H1 (cell line): ENCODE measurements around the gene MCHR1. TPM values are rescaled to one million over a fixed set of nuclear protein-coding genes. Genes with fewer than 3 reads are reported as not detected.

Experiments
- CTCF ChIA-PET: fragments of 300-600 bp; sonication (Branson Sonifier 250); formaldehyde crosslinking; loops from one replicate; lab custom pipeline; 2021; ENCODE audit not compliant: partially characterized antibody; lab: Charles Lee
- POLR2A ChIA-PET: fragments of 300-600 bp; sonication (Branson Sonifier 250); formaldehyde crosslinking; loops from one replicate; lab custom pipeline; 2021; ENCODE audit warnings: inconsistent platforms; ENCODE audit not compliant: partially characterized antibody; lab: Charles Lee
- DNase-seq, 2 experiments: peaks; one replicate each; pipeline versions ENCODE4 v3.0.0 to v3.0.0-alpha.2; 2010 to 2022; ENCODE audit warnings: low spot score in 2 of 2, low read depth in 1 of 2, mixed read lengths in 1 of 2
- FAIRE-seq: peaks from 2 replicates; lab custom pipeline; 2011; peaks lifted over from hg19 to GRCh38; lab: Jason Lieb, UNC
- H2AFZ ChIP-seq: 2 replicates; pipeline ENCODE4 v1.8.1; 2012; ENCODE audit warnings: low read length, inconsistent platforms
- H2AK5ac ChIP-seq: 2 replicates; pipeline ENCODE4 v1.6.1; 2013; ENCODE audit warnings: low read depth, low read length
- H2BK120ac ChIP-seq: replicated peaks from 2 replicates; pipeline ENCODE3; 2013; ENCODE audit warnings: low read depth, low read length, inconsistent platforms
- H2BK12ac ChIP-seq: 2 replicates; pipeline ENCODE4 v1.6.1; 2013; ENCODE audit warnings: low read depth, low read length
- H2BK15ac ChIP-seq: 2 replicates; pipeline ENCODE4 v1.6.1; 2013; ENCODE audit warnings: low read length
- H2BK20ac ChIP-seq: 2 replicates; pipeline ENCODE4 v1.6.1; 2013; ENCODE audit warnings: low read length
- H2BK5ac ChIP-seq: 2 replicates; pipeline ENCODE4 v1.6.1; 2013; ENCODE audit warnings: low read depth, low read length
- H3K14ac ChIP-seq: 2 replicates; pipeline ENCODE4 v1.6.1; 2013; ENCODE audit warnings: inconsistent platforms; ENCODE audit not compliant: insufficient read length
- H3K18ac ChIP-seq: 2 replicates; pipeline ENCODE4 v1.6.1; 2013; ENCODE audit warnings: low read length; ENCODE audit errors: extremely low read depth
- H3K23ac ChIP-seq: 2 replicates; pipeline ENCODE4 v1.6.1; 2013; ENCODE audit warnings: inconsistent platforms; ENCODE audit not compliant: insufficient read length
- H3K23me2 ChIP-seq: 2 replicates; pipeline ENCODE4 v1.6.1; 2013; ENCODE audit warnings: low read depth, low read length
- H3K27ac ChIP-seq: 2 replicates; pipeline ENCODE4 v1.6.1; 2011; ENCODE audit warnings: low read depth, low read length, inconsistent platforms
- H3K27me3 ChIP-seq, 4 experiments: replicated peaks in 1 of 4; 1 replicate in 1 of 4; 2 replicates in 3 of 4; pipeline versions ENCODE4 v1.6.1 to v1.8.1; 2011 to 2013; ENCODE audit warnings: low read length in 3 of 4, mild to moderate bottlenecking in 3 of 4, inconsistent platforms in 2 of 4, mixed read lengths in 2 of 4, moderate library complexity in 1 of 4; ENCODE audit not compliant: control insufficient read depth in 3 of 4, insufficient read depth in 3 of 4; ENCODE audit errors: extremely low read depth in 1 of 4
- H3K36me3 ChIP-seq, 4 experiments: 2 replicates each; pipeline versions ENCODE4 v1.6.1 to v1.8.1; 2011 to 2013; ENCODE audit warnings: mild to moderate bottlenecking in 4 of 4, low read length in 3 of 4, moderate library complexity in 2 of 4, control low read depth in 1 of 4, inconsistent platforms in 1 of 4; ENCODE audit not compliant: insufficient read depth in 4 of 4, control insufficient read depth in 2 of 4
- H3K4ac ChIP-seq: replicated peaks from 2 replicates; pipeline ENCODE3; 2013; ENCODE audit warnings: low read length, low read depth, mixed read lengths, inconsistent platforms; ENCODE audit not compliant: insufficient read length
- H3K4me1 ChIP-seq, 4 experiments: replicated peaks in 1 of 4; 1 replicate in 1 of 4; 2 replicates in 3 of 4; pipeline versions ENCODE4 v1.6.1 to v1.8.1; 2011 to 2013; ENCODE audit warnings: low read length in 3 of 4, inconsistent platforms in 2 of 4, mixed read lengths in 1 of 4; ENCODE audit not compliant: insufficient read depth in 4 of 4, control insufficient read depth in 3 of 4
- H3K4me2 ChIP-seq, 2 experiments: 2 replicates each; pipeline versions ENCODE4 v1.6.1 to v1.8.1; 2011 to 2013; ENCODE audit warnings: low read depth in 2 of 2, low read length in 2 of 2, control low read depth in 1 of 2, inconsistent platforms in 1 of 2, mild to moderate bottlenecking in 1 of 2; ENCODE audit not compliant: insufficient read depth in 1 of 2
- H3K4me3 ChIP-seq, 4 experiments: fragments of 200-600, 300-600 bp in 1 of 4; sonication (generic), shearing (Covaris generic), sonication (Bioruptor Twin) in 1 of 4; 2 replicates each; pipeline versions ENCODE4 v1.5.1 to v1.8.1; 2011 to 2016; ENCODE audit warnings: low read length in 4 of 4, low read depth in 3 of 4, control low read depth in 2 of 4, inconsistent platforms in 2 of 4, mild to moderate bottlenecking in 2 of 4, mixed read lengths in 1 of 4, moderate library complexity in 1 of 4; ENCODE audit not compliant: insufficient read depth in 2 of 4; ENCODE audit errors: extremely low read depth in 1 of 4
- H3K56ac ChIP-seq: replicated peaks from 2 replicates; pipeline ENCODE3; 2013; ENCODE audit warnings: low read depth, mild to moderate bottlenecking, mixed read lengths, low read length, inconsistent platforms; ENCODE audit not compliant: insufficient read length
- H3K79me1 ChIP-seq: 2 replicates; pipeline ENCODE4 v1.6.1; 2013; ENCODE audit warnings: low read depth, low read length, control low read depth
- H3K79me2 ChIP-seq, 2 experiments: 2 replicates each; pipeline versions ENCODE4 v1.6.1 to v1.8.1; 2012 to 2013; ENCODE audit warnings: low read length in 2 of 2, mild to moderate bottlenecking in 2 of 2, inconsistent platforms in 1 of 2; ENCODE audit not compliant: insufficient read depth in 2 of 2, control insufficient read depth in 1 of 2
- H3K9ac ChIP-seq, 4 experiments: replicated peaks in 1 of 4; 1 replicate in 1 of 4; 2 replicates in 3 of 4; pipeline versions ENCODE4 v1.6.1 to v1.8.1; 2011 to 2013; ENCODE audit warnings: low read depth in 3 of 4, low read length in 3 of 4, control low read depth in 2 of 4, mild to moderate bottlenecking in 2 of 4, moderate library complexity in 2 of 4, inconsistent platforms in 1 of 4; ENCODE audit errors: extremely low read depth in 1 of 4
- H3K9me3 ChIP-seq, 2 experiments: 2 replicates each; pipeline versions ENCODE4 v1.6.1 to v1.8.1; 2012 to 2013; ENCODE audit warnings: mild to moderate bottlenecking in 2 of 2, moderate library complexity in 2 of 2, control low read depth in 1 of 2, inconsistent platforms in 1 of 2, low read depth in 1 of 2, low read length in 1 of 2, mixed read lengths in 1 of 2; ENCODE audit not compliant: insufficient read depth in 2 of 2
- H4K20me1 ChIP-seq, 2 experiments: replicated peaks in 1 of 2; 2 replicates each; pipeline versions ENCODE3 to v1.8.1; 2011 to 2013; ENCODE audit warnings: inconsistent platforms in 2 of 2, low read length in 2 of 2, mild to moderate bottlenecking in 1 of 2; ENCODE audit not compliant: insufficient read depth in 2 of 2, control insufficient read depth in 1 of 2
- H4K5ac ChIP-seq: 2 replicates; pipeline ENCODE4 v1.6.1; 2013; ENCODE audit warnings: low read length, low read depth, mixed read lengths, inconsistent platforms; ENCODE audit not compliant: insufficient read length
- H4K8ac ChIP-seq: 2 replicates; pipeline ENCODE4 v1.8.0; 2013; ENCODE audit warnings: mild to moderate bottlenecking, moderate library complexity, low read length, inconsistent platforms; ENCODE audit not compliant: insufficient read depth; ENCODE audit errors: extremely low read depth
- H4K91ac ChIP-seq: replicated peaks from 2 replicates; pipeline ENCODE3; 2013; ENCODE audit warnings: low read length, mixed read lengths, inconsistent platforms; ENCODE audit not compliant: insufficient read length
- EP300 ChIP-seq, 2 experiments: IDR thresholded peaks; 1 replicate in 1 of 2; 2 replicates in 1 of 2; pipeline ENCODE4 v1.6.1; 2011 to 2012; ENCODE audit warnings: low read depth in 2 of 2, low read length in 2 of 2, mild to moderate bottlenecking in 2 of 2, borderline replicate concordance in 1 of 2, inconsistent platforms in 1 of 2, moderate library complexity in 1 of 2
- KDM1A ChIP-seq: fragments of 200-600, 300-600 bp; sonication (generic); IDR thresholded peaks from 2 replicates; pipeline ENCODE4 v1.7.1; 2016; ENCODE audit warnings: mild to moderate bottlenecking, low read length, borderline replicate concordance
- SAP30 ChIP-seq: fragments of 300-600 bp; sonication (generic); IDR thresholded peaks from 2 replicates; pipeline ENCODE4 v1.7.1; 2012; ENCODE audit warnings: low read length, moderate library complexity, mild to moderate bottlenecking, inconsistent platforms; ENCODE audit not compliant: insufficient read depth, insufficient replicate concordance
- SIN3A ChIP-seq, 2 experiments: IDR thresholded peaks in 1 of 2; conservative IDR thresholded peaks in 1 of 2; 2 replicates each; pipeline ENCODE4 v1.6.1; 2011 to 2012; ENCODE audit warnings: low read length in 2 of 2, improper control_type of control experiment in 1 of 2, low read depth in 1 of 2, mild to moderate bottlenecking in 1 of 2
- TBP ChIP-seq: IDR thresholded peaks from 2 replicates; pipeline ENCODE4 v1.6.1; 2011; ENCODE audit warnings: low read depth, low read length, improper control_type of control experiment
- polyA plus RNA-seq, 7 experiments: library from polyadenylated mRNA; depleted of rRNA in 3 of 7; stranded (reverse) in 5 of 7; unstranded in 2 of 7; fragments of >200 nt in 5 of 7; fragments of 200-250 nt in 2 of 7; gene quantifications; 1 replicate in 5 of 7; 2 replicates in 1 of 7; 4 replicates in 1 of 7; pipeline versions ENCODE4 v1.2.1 to v1.2.3, GENCODE V29; 2011 to 2013; ENCODE audit warnings: missing spikeins in 2 of 7, mixed read lengths in 2 of 7
- total RNA-seq: library from RNA; stranded (reverse); fragmentation: NEBNext Ultra II Directional; extraction: Animal tissue kit (Norgen Biotek cat#: 25700); gene quantifications from 2 replicates; pipeline ENCODE4 v1.2.1, GENCODE V29; 2021
- TF ChIP-seq, protein P1 (sequence below): IDR thresholded peaks from 2 replicates; pipeline ENCODE4 v1.6.1; 2012; ENCODE audit warnings: inconsistent platforms

MCHR1 gene
- total and polyA plus RNA-seq, 2 of the 8 experiments (the other 6 are each of a cell fraction or from before 2014, with no cell fraction given), result 0.91 to 7.6 TPM

DNA sequence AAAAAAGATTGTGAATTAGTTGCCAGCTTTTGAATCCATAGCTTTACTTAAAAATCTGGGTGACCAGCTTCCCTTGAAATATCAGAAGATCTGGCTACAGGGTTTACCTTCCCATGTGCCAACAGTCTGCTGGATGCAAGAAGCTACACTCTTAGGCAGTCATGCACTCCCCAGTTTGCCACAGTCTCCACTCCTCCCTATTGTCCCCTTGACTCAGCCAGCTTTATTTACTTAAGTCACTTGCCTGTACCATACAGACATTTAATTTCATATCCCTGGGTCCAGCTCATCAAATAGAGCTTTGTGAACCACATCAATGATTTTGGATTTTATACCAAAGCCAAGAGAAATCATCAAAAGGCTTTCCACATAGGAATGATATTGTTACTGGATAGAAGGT is 12.2 kb downstream of the MCHR1 start:
- H3K79me2 ChIP-seq, result no peaks in the 10 kb centered on the region
- no peaks in the 10 kb centered on the region; the same call in 1 of the 2 replicates for H3K23me2 ChIP-seq
- FAIRE-seq, result no peak
- no peak for TF ChIP-seq EP300 (IDR thresholded peaks at IDR 0.05; ENCODE audit: borderline replicate concordance in 1 of 2, low read depth in 2 of 2, low read length in 2 of 2)
- no peak for TF ChIP-seq SAP30
- TF ChIP-seq KDM1A, result no peak
- no peak for TF ChIP-seq TBP
- TF ChIP-seq, protein P1, sequence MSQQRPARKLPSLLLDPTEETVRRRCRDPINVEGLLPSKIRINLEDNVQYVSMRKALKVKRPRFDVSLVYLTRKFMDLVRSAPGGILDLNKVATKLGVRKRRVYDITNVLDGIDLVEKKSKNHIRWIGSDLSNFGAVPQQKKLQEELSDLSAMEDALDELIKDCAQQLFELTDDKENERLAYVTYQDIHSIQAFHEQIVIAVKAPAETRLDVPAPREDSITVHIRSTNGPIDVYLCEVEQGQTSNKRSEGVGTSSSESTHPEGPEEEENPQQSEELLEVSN, result no peak
- TF ChIP-seq SIN3A (conservative IDR thresholded peaks at IDR 0.05 in 1 of 2, IDR thresholded peaks at IDR 0.05 in 1 of 2; ENCODE audit: low read depth in 1 of 2, low read length in 2 of 2), result no peak
- TF ChIP-seq, all 59 proteins: peak for 0
- H4K20me1 ChIP-seq, result no peaks in the 10 kb centered on the region
- no peaks in the 10 kb centered on the region for H3K79me1 ChIP-seq
- POLR2A ChIA-PET, result interaction anchor here (0.7 kb wide), 1 partner anchor 493 kb away, joined by 3 read pairs; no protein-coding TSS in a partner anchor
- no peak overlapping the region for H3K14ac ChIP-seq
- H3K18ac ChIP-seq, result no peak overlapping the region
- H3K9me3 ChIP-seq, result no peaks in the 10 kb centered on the region
- H4K5ac ChIP-seq, result no peak overlapping the region
- H4K91ac ChIP-seq, result no peak overlapping the region
- no peak overlapping the region for H2AK5ac ChIP-seq
- H2BK20ac ChIP-seq, result 0 out of 2 replicates have a peak overlapping the region, but pooled peaks have one; percentile 21
- no peak overlapping the region for H2BK15ac ChIP-seq
- no peaks in the 10 kb centered on the region for H3K27me3 ChIP-seq
- H3K27ac ChIP-seq, result no peak overlapping the region
- no peak for DNase-seq
- no peak overlapping the region for H4K8ac ChIP-seq
- no peak overlapping the region for H3K23ac ChIP-seq
- no peaks in the 10 kb centered on the region for H3K36me3 ChIP-seq
- H3K9ac ChIP-seq, result no peak overlapping the region
- H3K4me3 ChIP-seq, result no peak overlapping the region
- H2BK5ac ChIP-seq, result no peak overlapping the region
- no peak overlapping the region for H3K4ac ChIP-seq
- no peak overlapping the region for H3K56ac ChIP-seq
- H3K4me2 ChIP-seq, result no peak overlapping the region
- CTCF ChIA-PET, result interaction anchor here (0.7 to 1.5 kb wide), 4 partner anchors 9 to 231 kb away, joined by 3 to 4 read pairs (median 3); no protein-coding TSS in a partner anchor
- no peak overlapping the region for H2BK120ac ChIP-seq
- peaks cover 2 to 13% (median 9%) of the 10 kb centered on the region in 4 experiments; a peak in 5 of 7 replicates for H3K4me1 ChIP-seq
- H2BK12ac ChIP-seq, result no peak overlapping the region
- H2AFZ ChIP-seq, result no peak overlapping the region
